Measurements from ENCODE around the gene SMC4. TPM values are rescaled to one million over a fixed set of nuclear protein-coding genes. Genes with fewer than 3 reads are reported as not detected.

The SMC4 gene
- total and polyA plus RNA-seq, 2 of the 13 experiments (the other 11 are each of a cell fraction or from before 2014, with no cell fraction given) = 19.2 to 74.3 TPM

- TF ChIP-seq SAP130 (CRISPR knock-in tag; IDR thresholded peaks at IDR 0.05; ENCODE audit: low read depth) = no peak
- TF ChIP-seq ZNF552 (CRISPR knock-in tag; IDR thresholded peaks at IDR 0.05; ENCODE audit: borderline replicate concordance) = no peak
- no peak for TF ChIP-seq NCOR1 (IDR thresholded peaks at IDR 0.05; ENCODE audit: borderline replicate concordance, low read length)
Measured at GRCh38 chr3:160378331-160379109, 20.9 kb upstream of the SMC4 start (continued).

- H3K4me1 ChIP-seq (ENCODE audit: insufficient read depth, low read length) = no peaks in the 10 kb centered on the region
- H3K79me2 ChIP-seq (ENCODE audit: insufficient read depth, low read length) = no peaks in the 10 kb centered on the region
- BruUV-seq (replicated peaks) = no TSS peak
- H3K27me3 ChIP-seq (ENCODE audit: control insufficient read depth in 1 of 2, insufficient read depth in 2 of 2, low read length in 2 of 2) = no peaks in the 10 kb centered on the region
- WGBS (ENCODE audit: low lambda C conversion rate) = 96% methylated on average over 4 of the region's 4 CpGs
- H3K4me2 ChIP-seq (ENCODE audit: low read depth, low read length) = no peak overlapping the region
- in situ Hi-C loops (cut with HindIII; ENCODE audit: extremely low pct_ligation_motif_present, low pct_unique_long_range_greater_than_20kb) (no loop called here), intact Hi-C loops (cut with micrococcal nuclease; ENCODE audit: unreplicated experiment) (no loop called here)
- TF ChIP-seq KAT7 (CRISPR knock-in tag; IDR thresholded peaks at IDR 0.05; ENCODE audit: borderline replicate concordance) (no peak), MNT (IDR thresholded peaks at IDR 0.05) (no peak)
- no peaks in the 10 kb centered on the region for H3K9me3 ChIP-seq (ENCODE audit: low read length)
- no peak for DNase-seq (ENCODE audit: low spot score)
- no peak overlapping the region for H2AFZ ChIP-seq (ENCODE audit: low read length)
- no peaks in the 10 kb centered on the region for H4K20me1 ChIP-seq (ENCODE audit: insufficient read depth, low read length)
- ChIA-PET CTCF (ENCODE audit: low intra/inter-chr PET ratio, low total read pairs) (no interaction called here), POLR2A (no interaction called here)
- ATAC-seq = no peak
- H3K9ac ChIP-seq (ENCODE audit: insufficient read depth, low read depth, low read length) = no peak overlapping the region
- no peak for FAIRE-seq
- peaks cover 0 to 4% of the 10 kb centered on the region in 2 experiments; a peak in 2 of 5 replicates for H3K36me3 ChIP-seq (replicated peaks in 1 of 2; ENCODE audit: control insufficient read depth in 1 of 2, insufficient read depth in 2 of 2, low read length in 2 of 2)
- H3K4me3 ChIP-seq (replicated peaks in 1 of 3; ENCODE audit: insufficient read depth in 1 of 3, low read depth in 2 of 3, low read length in 3 of 3) = no peak overlapping the region
- H3K27ac ChIP-seq (ENCODE audit: extremely low read length, insufficient read depth, low read length) = no peak overlapping the region
Measured at GRCh38 chr3:160379628-160380214, 19.7 kb upstream of the SMC4 start.
